Keratinocyte (primary cell): Measurements from ENCODE around the gene FAM47B. TPM values are rescaled to one million over a fixed set of nuclear protein-coding genes. Genes with fewer than 3 reads are reported as not detected.

Source experiments
- DNase-seq: peaks from one replicate; pipeline ENCODE4 v3.0.0-alpha.2; 2011; ENCODE audit warnings: low read depth, missing footprints, low spot score
- FAIRE-seq: peaks from 2 replicates; lab custom pipeline; 2011; peaks lifted over from hg19 to GRCh38; lab: Jason Lieb, UNC
- H2AFZ ChIP-seq: 2 replicates; pipeline ENCODE4 v1.6.0; 2012; ENCODE audit warnings: low read length, control low read depth, inconsistent platforms; ENCODE audit not compliant: control insufficient read depth
- H3K27ac ChIP-seq: 2 replicates; pipeline ENCODE4 v1.5.1; 2011; ENCODE audit warnings: low read length; ENCODE audit not compliant: control insufficient read depth, insufficient read depth
- H3K27me3 ChIP-seq: 3 replicates; pipeline ENCODE4 v1.6.0; 2011; ENCODE audit warnings: low read length; ENCODE audit not compliant: control insufficient read depth, insufficient read depth; ENCODE audit errors: extremely low read depth
- H3K36me3 ChIP-seq, 2 experiments: 2 replicates in 1 of 2; 3 replicates in 1 of 2; pipeline ENCODE4 v1.5.1; 2011; ENCODE audit warnings: low read length in 2 of 2, mild to moderate bottlenecking in 1 of 2; ENCODE audit not compliant: control insufficient read depth in 2 of 2, insufficient read depth in 2 of 2; ENCODE audit errors: extremely low read depth in 1 of 2
- H3K4me1 ChIP-seq: 3 replicates; pipeline ENCODE4 v1.5.1; 2011; ENCODE audit warnings: low read length; ENCODE audit not compliant: control insufficient read depth, insufficient read depth; ENCODE audit errors: extremely low read depth
- H3K4me2 ChIP-seq: 3 replicates; pipeline ENCODE4 v1.6.0; 2011; ENCODE audit warnings: low read depth, low read length; ENCODE audit not compliant: control insufficient read depth, insufficient read depth; ENCODE audit errors: extremely low read depth
- H3K4me3 ChIP-seq, 3 experiments: fragments of 200-600 bp in 1 of 3; sonication (generic) in 1 of 3; 2 replicates in 2 of 3; 3 replicates in 1 of 3; pipeline ENCODE4 v1.5.1; 2011 to 2016; ENCODE audit warnings: low read length in 3 of 3, mild to moderate bottlenecking in 3 of 3, control low read depth in 2 of 3, inconsistent platforms in 1 of 3, low read depth in 1 of 3, mixed read lengths in 1 of 3, mixed run types in 1 of 3, moderate library complexity in 1 of 3; ENCODE audit not compliant: control insufficient read depth in 2 of 3, insufficient read depth in 2 of 3; ENCODE audit errors: extremely low read depth in 1 of 3
- H3K79me2 ChIP-seq: 2 replicates; pipeline ENCODE4 v1.6.0; 2012; ENCODE audit warnings: low read length; ENCODE audit not compliant: control insufficient read depth, insufficient read depth
- H3K9ac ChIP-seq: 3 replicates; pipeline ENCODE4 v1.6.0; 2011; ENCODE audit warnings: low read length; ENCODE audit not compliant: control insufficient read depth, insufficient read depth; ENCODE audit errors: extremely low read depth
- H3K9me1 ChIP-seq: 3 replicates; pipeline ENCODE4 v1.6.0; 2011; ENCODE audit warnings: low read length; ENCODE audit not compliant: control insufficient read depth, insufficient read depth; ENCODE audit errors: extremely low read depth
- H3K9me3 ChIP-seq: 2 replicates; pipeline ENCODE4 v1.5.1; 2012; ENCODE audit warnings: low read depth, low read length; ENCODE audit not compliant: control insufficient read depth
- H4K20me1 ChIP-seq: 3 replicates; pipeline ENCODE4 v1.6.0; 2011; ENCODE audit warnings: low read length; ENCODE audit not compliant: control insufficient read depth, insufficient read depth; ENCODE audit errors: extremely low read depth
- CTCF ChIP-seq, 3 experiments: IDR thresholded peaks in 1 of 3; conservative IDR thresholded peaks in 1 of 3; optimal IDR thresholded peaks in 1 of 3; 2 replicates in 2 of 3; 3 replicates in 1 of 3; pipeline versions ENCODE3 to v1.5.1; 2011; ENCODE audit warnings: low read length in 3 of 3, mild to moderate bottlenecking in 3 of 3, moderate library complexity in 2 of 3, control low read depth in 1 of 3, inconsistent platforms in 1 of 3; ENCODE audit not compliant: insufficient read depth in 2 of 3; ENCODE audit errors: extremely low read depth in 1 of 3
- EZH2 ChIP-seq: IDR thresholded peaks from one replicate; pipeline ENCODE4 v1.6.1; 2012; ENCODE audit warnings: inconsistent platforms, mild to moderate bottlenecking, low read length, moderate library complexity
- dilution Hi-C: fragments of 300-500 bp; cut with MboI; formaldehyde crosslinking; loops from one replicate; pipeline ENCODE4 v1.7.0; 2020; ENCODE audit warnings: low sequenced_read_pairs; ENCODE audit not compliant: extremely low pct_ligation_motif_present
- polyA minus RNA-seq, 3 experiments: library from RNA; depleted of rRNA, polyadenylated mRNA; stranded (reverse); fragments of >200 nt; gene quantifications; 1 replicate in 1 of 3; 2 replicates in 1 of 3; 3 replicates in 1 of 3; pipeline ENCODE4 v1.2.3, GENCODE V29; 2011
- polyA plus RNA-seq, 5 experiments: library from polyadenylated mRNA; depleted of rRNA in 3 of 5; stranded (reverse) in 3 of 5; stranded (forward) in 1 of 5; unstranded in 1 of 5; fragments of >200 nt; gene quantifications; 1 replicate in 1 of 5; 2 replicates in 3 of 5; 3 replicates in 1 of 5; pipeline versions ENCODE4 v1.2.1 to v1.2.3, GENCODE V29; 2011 to 2012; ENCODE audit warnings: missing spikeins in 2 of 5, low read depth in 1 of 5, low replicate concordance in 1 of 5

FAM47B gene
- polyA plus RNA-seq = not detected in 3 replicates
- polyA plus RNA-seq (2011; ENCODE audit: low read depth) = not detected
- polyA plus RNA-seq (2011; cell fraction: cytosol; rRNA removed) = not detected in 2 replicates
- not detected in 2 replicates for polyA plus RNA-seq (2011; cell fraction: nucleus; rRNA removed)
- not detected in 2 replicates for polyA plus RNA-seq (2012; ENCODE audit: low replicate concordance)
- polyA minus RNA-seq = not detected in 3 replicates
- not detected for polyA minus RNA-seq (2011; cell fraction: cytosol; rRNA and poly(A)+ RNA removed)
- polyA minus RNA-seq (2011; cell fraction: nucleus; rRNA and poly(A)+ RNA removed) = not detected in 2 replicates

DNA sequence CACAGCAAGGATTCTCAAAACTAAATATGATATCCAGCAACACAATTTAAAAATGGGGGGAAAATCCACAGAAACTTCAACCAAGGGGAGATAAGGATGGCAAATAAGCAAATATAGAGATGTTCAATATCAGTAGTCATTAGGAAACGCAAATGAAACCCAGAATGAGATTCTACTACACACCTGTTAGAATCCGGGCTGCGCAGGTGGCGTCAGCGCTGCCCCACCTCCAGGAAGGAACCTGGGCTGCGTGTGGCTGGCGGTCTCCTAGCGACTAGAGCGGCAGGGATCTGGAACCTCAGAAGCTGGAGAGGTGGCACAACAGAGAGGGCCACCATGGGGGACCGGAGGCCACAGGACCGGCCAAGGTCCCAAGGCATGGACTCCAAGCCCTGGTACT, at the start of gene FAM47B:
Gene FAM47B, plus strand, starts transcription at position 301 of the 400 bp plus-strand sequence. Its CDS starts 36 bp downstream, at position 337.
- FAIRE-seq (no peak), DNase-seq (no peak)
- H3K79me2 ChIP-seq = no peaks in the 10 kb centered on the region
- no peaks in the 10 kb centered on the region for H3K4me1 ChIP-seq
- H3K27me3 ChIP-seq = no peaks in the 10 kb centered on the region
- H3K9ac ChIP-seq = no peak within 1 kb of the TSS
- H4K20me1 ChIP-seq = no peaks in the 10 kb centered on the region
- H3K36me3 ChIP-seq = no peaks in the 10 kb centered on the region
- H3K4me3 ChIP-seq = no peak within 1 kb of the TSS
- no peak for TF ChIP-seq CTCF (optimal IDR thresholded peaks at IDR 0.05 in 1 of 3, IDR thresholded peaks at IDR 0.05 in 1 of 3, conservative IDR thresholded peaks at IDR 0.05 in 1 of 3; ENCODE audit: extremely low read depth in 1 of 3, insufficient read depth in 2 of 3, low read length in 3 of 3)
- TF ChIP-seq EZH2 = no peak
- no peak within 1 kb of the TSS for H3K27ac ChIP-seq
- no peak within 1 kb of the TSS for H3K4me2 ChIP-seq
- dilution Hi-C loops = no loop called here
- no peaks in the 10 kb centered on the region for H3K9me1 ChIP-seq
- H2AFZ ChIP-seq = no peak within 1 kb of the TSS
- H3K9me3 ChIP-seq = peaks cover 2% of the 10 kb centered on the region

DNA sequence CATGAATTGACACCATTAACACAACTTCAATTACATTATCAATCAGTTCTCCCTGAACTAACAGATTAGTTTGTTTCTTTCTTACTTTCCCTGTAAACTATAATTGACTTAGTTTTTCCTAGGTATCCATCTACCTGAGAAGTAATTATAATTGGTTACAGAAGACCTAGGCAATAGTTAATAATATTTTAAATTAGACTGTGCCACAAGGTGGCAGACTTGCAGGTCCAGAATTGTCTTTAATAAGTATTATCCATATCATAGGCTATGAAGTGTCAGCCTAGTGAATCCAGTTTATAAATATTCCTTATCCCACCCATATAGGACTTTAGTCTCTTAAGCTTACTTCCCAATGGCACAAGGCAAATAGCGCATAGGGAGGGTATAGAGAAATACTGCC, 48.9 kb upstream of the FAM47B start:
- no peaks in the 10 kb centered on the region for H3K27me3 ChIP-seq
- no peak for DNase-seq
- no peak overlapping the region for H3K4me3 ChIP-seq
- no peak overlapping the region for H2AFZ ChIP-seq
- H3K9me3 ChIP-seq = no peaks in the 10 kb centered on the region
- no peaks in the 10 kb centered on the region for H3K4me1 ChIP-seq
- TF ChIP-seq CTCF (optimal IDR thresholded peaks at IDR 0.05 in 1 of 3, IDR thresholded peaks at IDR 0.05 in 1 of 3, conservative IDR thresholded peaks at IDR 0.05 in 1 of 3; ENCODE audit: extremely low read depth in 1 of 3, insufficient read depth in 2 of 3, low read length in 3 of 3) (peak in 2 of 3 experiments; percentile 10 to 32), EZH2 (no peak)
- H3K4me2 ChIP-seq = no peak overlapping the region
- H3K27ac ChIP-seq = no peak overlapping the region
- H3K9me1 ChIP-seq = no peaks in the 10 kb centered on the region
- no peaks in the 10 kb centered on the region for H4K20me1 ChIP-seq
- H3K9ac ChIP-seq = no peak overlapping the region
- H3K79me2 ChIP-seq = no peaks in the 10 kb centered on the region
- dilution Hi-C loops = no loop called here
- FAIRE-seq = no peak
- no peaks in the 10 kb centered on the region for H3K36me3 ChIP-seq
